NCI-H2227 (cell line): Measurements from ENCODE around the gene DIABLO.
"Not testable (repeated sequence)": the region's sequence is repeated elsewhere in the genome, so short reads cannot be mapped to it uniquely, and the experiment has no call there.

Source experiments
- DNase-seq: peaks from one replicate; lab custom pipeline; 2025; ENCODE audit not compliant: unreplicated experiment; lab: John Stamatoyannopoulos, UW

DIABLO gene

DNA sequence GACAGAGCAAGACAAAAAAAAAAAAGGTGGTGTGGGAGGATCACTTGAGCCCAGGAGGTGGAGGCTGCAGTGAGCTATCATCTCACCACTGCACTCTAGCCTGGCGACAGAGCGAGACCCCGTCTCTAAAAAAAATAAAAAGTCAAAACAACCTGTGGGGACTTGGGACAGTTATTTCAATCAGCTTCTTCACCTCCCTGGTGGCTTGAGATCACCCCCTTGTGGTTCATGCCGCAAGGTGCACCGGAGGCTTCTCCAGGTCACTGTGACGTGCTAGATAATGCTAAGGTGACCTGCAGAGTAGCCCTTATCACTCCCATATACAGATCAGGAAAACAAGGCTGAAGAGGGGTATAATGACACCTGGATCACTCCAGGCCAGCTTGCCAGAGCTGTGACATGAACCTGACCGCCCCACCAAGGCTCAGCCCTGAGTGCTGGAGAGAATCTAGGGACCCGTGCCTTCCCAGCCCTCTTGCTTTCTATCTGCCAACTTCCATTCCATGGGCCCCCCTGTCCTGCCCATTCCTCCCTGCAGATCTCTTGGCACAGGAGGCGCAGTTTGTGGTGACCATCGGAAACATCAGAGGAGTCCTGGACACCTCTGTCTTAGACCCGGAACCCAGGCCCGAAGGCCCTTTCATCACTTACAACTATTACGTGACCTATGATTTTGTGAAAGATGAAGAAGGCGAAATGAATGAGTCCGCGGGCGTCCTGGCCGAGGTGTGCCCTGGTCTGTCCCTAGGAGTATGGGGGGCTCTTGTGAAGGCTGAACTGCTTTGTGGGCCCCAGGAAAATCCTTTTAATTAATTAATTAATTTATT lies 34.8 kb downstream of the DIABLO start:
- peak; percentile 44 for DNase-seq

DNA sequence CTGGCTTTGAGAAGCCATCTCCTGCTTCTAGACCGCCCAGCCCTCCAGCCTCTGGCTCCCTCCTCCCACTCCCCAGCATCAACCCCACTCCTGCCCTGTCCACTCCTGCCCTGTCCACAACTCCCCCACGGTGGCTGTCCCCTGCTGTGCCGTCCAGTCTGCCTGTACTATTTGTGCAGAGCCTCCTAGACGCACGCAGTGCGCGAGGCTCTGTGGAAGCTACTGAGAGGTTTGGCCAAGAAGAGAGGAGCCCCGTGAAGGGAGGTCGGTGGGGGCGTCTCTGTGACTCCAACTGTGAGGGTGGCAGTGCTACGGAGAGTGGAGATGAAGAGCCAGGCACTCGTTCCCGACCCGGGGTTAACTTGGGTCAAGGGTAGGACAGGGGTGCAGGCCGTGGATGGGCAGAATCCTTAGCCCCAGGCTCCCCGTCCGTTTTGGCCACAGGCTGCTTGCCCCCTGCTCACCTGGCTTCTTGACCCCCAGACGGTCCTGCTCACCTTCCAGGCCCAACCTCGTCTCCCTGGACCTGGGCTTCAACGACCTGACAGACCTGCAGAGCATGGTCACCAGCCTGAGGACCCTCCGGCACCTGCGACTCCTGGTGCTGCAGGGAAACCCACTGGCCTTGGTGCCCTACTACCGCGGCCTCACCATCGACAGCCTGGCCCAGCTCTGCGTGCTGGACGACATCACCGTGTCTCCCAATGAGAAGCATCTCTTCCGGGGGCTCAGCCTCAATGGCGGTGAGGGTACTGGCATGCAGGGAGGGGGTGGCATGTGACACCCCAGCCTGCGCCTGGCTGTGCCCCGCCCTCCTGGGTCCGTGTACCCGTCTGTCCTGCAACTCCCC lies 36.0 kb downstream of the DIABLO start:
- DNase-seq, result no peak

DNA sequence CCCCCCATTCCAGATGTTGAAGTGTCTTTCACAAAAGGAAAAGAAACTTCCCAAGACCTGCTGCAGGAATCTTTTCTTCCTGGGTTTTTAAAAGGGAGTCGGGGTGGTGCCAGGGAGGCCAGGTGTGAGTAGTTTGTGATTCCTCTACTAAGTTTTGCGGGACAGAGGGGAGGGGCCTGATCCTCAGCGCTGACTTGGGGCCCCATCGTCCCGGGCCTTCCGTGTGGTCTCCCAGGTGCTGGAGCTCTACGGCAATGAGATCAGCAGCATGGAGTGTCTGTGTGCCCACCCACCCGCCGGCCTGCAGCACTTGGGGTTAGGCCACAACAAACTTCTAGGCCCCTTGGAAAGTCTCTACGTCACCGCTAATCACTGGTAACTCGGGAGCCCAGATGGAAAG lies 38.4 kb downstream of the DIABLO start:
- DNase-seq, result no peak

DNA sequence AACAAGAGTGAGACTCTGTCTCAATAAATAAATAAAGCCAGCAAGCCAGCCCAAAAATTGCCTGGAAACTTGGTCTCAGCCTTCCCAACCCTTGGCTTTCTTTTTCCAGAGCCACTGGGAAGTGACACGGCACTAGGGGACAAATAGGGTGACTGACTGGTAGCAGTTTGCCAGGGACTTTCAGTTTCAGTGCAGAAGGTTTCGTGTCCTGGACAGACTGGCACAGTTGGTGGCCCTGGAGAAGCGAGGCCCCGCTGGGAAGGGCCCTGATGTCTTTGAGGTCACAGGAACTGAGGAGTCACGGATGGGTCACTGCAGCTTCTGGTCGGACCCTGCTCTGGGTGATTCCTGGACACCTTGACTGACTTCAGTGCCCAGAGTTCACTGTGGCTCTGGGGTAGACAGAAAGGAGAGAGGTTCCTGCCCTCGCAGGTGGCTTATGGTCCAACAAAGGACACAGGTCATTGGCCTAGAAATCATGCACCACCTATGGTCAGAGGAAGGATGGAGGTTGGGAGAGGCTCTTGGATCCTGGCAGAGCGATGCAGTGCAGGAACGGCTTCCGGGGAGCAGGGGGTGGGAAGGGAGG lies 40.3 kb downstream of the DIABLO start:
- DNase-seq, result no peak

DNA sequence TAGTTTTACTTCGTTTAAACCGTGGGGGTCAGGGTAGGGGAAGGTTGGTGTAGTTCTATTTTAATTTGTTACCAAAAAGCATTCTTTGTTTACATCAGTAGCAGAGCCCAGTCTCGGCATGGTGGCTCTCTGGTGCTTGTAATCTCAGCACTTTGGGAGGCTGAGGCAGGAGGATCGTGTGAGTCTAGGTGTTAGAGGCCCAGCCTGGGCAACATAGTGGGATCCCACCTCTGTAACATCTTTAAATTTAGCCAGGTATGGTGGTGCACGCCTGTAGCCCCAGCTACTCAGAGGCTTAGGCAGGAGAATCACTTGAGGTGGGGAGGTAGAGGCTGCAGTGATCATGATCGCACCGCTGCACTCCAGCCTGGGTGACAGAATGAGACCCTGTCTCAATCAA lies 40.8 kb downstream of the DIABLO start:
- DNase-seq, result no peak

DNA sequence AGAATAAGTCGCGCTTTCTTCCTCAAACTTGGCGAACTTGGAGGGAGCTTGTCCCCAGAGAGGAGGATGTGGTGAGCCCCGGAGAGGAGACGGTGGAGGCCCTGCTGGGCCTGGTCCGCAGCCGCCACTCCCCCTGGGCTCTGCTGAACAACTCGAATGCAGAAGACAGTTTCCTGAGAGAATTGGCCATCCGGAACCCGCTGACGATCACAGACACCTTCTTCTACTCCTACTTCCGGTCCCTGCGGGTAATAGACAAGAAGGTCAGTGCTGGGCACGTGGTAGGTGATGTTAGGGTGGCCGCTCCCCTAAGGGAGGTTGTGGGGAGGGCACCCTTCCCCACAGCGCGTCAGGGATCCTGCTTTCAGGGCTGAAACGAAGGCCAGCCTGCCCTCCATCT lies 41.3 kb downstream of the DIABLO start:
- no peak for DNase-seq

DNA sequence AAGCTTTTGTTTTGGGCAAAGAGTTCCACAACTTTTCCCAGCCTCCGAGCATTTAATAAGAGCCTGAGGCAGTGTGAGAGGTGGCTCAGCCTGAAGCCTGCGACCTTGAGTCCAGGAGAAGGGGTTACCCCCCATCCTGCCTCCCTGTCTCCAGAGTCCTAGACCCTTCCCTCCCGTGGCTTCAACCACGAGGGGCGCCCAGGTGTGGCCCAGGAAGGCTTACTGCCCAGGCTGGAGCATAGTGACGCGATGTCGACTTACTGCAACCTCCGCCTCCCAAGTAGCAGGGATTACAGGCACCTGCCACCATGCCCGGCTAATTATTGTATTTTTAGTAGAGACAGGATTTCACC lies 42.3 kb downstream of the DIABLO start:
- no peak for DNase-seq

DNA sequence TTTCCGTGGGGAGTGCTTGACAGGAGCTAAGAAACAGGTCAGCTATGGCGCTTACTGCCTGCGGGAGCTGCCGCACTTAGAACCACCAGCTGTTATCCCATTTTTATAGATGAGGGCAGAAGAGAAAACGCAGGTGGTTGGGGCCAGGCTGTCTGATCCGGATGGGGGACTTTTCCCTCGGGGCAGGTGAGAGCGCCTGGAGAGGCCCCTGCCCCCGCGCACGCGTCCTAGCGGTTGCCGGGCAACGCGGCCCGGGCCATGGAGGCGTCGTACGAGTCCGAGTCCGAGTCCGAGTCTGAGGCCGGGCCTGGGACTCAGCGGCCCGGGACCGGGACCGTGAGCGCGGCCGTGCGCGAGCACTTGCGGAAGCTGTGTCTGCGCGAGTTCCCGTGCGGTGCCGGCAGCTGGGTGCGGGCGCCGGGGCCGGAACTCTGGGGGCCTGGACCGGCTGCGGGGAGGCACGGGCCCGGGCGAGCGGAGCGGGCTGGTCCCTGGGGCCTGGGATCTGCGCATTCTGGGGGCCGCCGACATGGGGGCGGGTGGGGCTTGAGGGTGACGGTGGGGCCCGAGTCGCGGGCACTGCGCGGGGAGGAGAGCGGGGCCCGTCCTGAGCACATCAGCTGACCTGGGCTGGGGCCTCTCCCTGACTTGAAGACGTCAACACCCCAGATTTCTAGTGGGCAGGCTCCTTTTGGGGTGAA lies 42.8 kb downstream of the DIABLO start, which contains the start of gene LRRC43:
TSS of gene LRRC43 (plus strand) at position 237 of the 701 bp plus-strand sequence. CDS start at position 259, 22 bp downstream.
- DNase-seq, result peak; percentile 53

DNA sequence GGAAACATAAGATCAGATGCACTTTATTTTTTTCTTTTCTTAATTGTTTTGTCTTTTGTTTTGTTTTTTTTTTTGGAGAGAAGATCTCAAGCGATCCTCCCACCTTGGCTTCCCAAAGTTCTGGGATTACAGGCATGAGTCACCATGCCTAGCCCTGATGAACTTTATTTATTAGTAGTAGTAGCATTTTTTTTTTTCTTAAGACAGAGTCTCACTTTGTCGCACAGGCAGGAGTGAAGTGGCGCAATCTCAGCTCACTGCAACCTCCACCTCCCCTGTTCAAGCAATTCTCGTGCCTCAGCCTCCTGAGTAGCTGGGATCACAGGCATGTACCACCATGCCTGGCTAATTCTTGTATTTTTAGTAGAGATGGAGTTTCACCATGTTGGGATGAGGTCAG lies 49.4 kb downstream of the DIABLO start:
- not testable (repeated sequence) for DNase-seq

DNA sequence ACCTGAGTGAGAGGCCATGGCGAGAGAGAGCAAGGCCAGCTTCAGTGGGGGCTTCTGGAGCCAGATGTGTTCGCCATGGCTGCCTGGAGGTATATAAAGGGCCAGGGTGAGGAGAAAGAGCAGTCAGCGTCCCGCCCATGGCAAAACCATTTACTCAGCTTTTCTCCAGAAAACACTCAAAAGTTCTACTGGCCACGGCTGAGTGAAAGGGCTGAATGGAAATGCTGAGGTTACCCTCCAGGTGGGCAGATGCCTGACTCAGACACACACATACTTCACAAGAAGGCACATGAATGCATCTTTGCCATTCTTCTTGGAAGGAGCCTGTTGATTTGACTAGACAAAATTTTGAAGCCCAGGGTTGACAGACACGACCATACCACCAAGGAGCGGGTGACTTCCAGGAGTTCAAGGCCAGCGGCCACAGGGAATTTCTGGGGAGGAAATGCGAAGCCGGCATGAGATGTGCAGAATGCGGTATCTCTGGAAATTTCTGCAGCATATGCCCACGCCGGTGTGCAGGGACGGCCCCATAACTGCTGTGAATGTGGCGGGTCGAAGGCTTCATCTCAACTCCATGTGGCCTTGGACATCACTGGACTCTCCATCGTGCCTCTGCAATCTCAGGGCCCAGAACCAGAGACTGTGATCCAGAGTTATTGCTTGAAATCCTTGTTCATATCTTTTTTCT lies 51.6 kb downstream of the DIABLO start, which contains the start of gene IL31:
TSS of gene IL31 (minus strand) at position 67 of the 691 bp plus-strand sequence. CDS start at position 18, 49 bp downstream.
- no peak for DNase-seq

DNA sequence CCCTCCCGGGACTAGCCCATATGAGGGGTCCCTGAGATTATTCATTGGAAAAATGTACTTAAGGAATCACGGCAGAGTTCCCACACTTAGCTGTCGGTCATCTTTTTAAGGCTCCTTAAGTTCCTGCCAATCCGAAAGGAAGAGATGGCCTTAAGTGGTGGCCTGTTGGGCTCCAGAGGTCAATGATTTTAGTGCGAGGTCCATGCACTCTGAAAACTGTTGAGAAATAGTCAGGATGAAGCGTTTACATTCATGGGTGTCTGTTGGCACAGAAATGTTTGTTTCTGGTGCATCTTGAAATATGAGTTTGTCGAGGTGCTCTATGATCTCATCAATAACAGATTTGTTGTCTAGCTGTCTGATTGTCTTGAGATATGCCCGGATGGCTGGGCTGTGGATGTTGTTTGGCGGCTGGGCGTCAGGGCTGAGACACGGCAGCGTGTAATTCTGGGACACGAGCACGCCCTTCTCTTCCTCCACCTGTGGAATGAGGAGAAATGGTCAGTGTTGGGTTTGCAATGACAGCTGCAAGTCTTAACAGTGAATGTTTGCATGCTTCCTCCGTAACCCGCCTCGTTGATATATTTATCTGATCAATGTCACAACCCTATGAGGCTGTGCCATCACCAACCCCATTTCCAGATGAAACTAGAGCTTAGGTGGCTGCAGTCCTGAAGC lies 53.5 kb downstream of the DIABLO start:
- DNase-seq, result no peak

DNA sequence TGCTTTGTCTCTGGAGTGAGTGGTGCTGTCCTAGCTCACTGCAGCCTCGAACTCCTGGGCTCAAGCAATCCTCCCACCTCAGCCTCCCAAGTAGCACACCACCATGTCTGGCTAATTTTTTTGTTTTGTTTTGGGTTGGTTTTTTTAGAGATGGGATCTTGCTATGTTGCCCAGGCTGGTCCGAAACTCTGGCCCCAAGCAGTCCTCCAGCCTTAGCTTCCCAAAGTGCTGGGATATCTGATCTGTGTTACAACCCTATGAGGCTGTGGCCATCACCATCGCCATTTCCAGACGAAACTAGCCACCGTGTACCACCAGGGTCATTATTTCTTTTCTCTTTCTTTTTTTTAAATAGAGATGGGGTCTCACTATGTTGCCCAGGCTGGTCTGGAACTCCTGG lies 54.5 kb downstream of the DIABLO start:
- no peak for DNase-seq

DNA sequence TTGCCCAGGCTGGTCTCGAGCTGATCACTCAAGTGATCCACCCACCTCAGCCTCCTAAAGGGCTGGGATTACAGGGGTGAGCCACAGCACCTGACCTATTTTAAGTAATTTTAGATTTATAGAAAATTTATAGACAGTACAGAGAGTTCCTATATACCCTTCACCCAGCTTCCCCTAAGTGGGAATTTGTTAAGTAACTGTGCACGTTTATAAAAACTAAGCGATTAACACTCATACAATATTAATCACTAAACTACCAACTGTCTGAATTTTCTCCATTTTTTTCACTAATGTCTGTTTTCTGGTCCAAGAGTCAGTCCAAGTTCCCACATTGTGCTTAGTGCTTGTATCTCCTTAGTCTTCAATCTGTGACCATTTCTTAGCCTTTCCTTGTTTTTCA lies 57.4 kb downstream of the DIABLO start:
- no peak for DNase-seq

DNA sequence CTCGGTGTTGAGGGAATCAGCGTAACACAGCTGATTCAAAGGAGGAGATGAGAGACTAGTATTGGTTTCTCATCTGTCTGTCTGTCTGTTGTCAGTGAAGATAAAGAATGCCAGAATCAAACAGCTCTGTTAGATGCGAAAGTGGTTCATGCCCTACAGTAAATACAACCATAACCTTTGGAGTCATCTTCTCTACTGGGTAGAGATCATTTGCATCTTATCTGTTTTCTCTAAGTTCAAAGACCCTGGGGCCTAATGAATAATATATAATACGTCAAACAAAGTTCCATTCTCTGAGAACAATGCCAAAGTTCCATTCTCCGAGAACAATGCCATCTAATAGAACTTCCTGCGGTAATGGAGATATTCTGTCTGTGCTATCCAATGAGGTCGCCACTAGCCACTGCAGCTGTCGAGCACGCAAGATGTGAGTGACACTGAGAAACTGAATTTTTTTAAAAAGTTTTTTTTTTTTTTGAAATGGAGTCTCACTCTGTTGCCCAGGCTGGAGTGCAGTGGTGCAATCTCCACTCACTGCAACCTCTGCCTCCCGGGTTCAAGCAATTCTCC lies 58.4 kb downstream of the DIABLO start:
- no peak for DNase-seq

DNA sequence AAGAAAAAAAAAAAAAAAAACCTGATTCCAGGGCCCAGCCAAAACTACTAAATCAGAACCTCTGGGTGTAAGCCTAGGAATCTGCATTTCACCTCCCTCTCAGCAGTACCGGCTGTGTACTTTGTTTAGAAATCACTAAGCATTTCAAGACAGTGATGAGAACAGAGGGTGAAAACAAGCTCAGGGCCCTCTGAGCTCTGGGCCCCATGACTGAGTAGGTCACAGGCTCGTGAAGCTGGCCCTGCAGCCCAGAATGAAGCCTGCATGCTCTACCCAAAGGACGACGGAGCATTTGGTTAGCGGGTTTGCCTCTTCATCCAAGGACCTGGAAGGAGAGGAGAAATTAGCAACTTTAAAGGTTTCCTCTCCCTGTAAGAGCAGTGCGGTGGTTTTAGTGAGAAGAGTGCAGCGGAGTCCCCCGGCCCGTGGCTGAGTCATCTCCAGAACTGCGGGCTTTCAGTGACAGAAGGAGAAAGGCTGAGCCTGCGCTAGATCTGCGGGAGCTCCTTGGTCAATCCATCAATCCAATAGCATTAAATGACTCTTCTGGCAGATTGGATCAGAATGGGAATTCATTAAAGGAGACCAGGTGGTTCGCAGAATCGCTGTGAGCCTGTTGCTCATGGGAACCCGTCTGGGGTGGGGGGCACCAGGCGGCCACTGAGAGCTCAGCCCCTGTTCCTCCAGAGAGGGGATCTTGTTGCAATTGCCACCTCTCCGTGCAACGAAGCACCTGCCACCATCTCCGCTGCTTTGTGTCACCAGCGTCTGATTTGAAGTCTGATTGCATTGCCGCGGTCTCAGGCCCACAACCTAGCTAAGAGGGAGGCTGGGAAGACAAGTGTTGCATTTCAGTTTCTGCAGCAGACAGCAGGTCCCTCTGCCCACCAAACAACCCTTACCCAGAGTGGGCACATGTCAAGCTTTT lies 59.2 kb downstream of the DIABLO start:
- no peak for DNase-seq

DNA sequence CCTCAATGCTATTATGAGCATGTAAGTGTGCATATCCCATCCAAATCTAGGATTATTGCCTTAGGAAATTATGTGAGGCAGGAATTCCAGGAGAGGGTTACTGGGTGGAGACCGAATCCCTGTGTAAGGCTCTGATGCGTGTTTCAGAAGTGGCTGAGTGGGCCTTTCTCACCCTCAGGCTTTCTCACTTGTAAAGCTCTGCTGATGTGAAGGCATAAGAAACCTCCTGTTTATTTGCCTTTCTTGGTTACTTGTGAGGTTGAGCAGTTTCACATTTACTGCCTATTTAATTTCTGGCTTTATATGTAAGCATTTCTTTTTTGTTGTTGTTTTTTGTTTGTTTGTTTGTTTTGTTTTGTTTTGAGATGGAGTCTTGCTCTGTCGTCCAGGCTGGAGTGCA lies 62.9 kb downstream of the DIABLO start:
- no peak for DNase-seq

DNA sequence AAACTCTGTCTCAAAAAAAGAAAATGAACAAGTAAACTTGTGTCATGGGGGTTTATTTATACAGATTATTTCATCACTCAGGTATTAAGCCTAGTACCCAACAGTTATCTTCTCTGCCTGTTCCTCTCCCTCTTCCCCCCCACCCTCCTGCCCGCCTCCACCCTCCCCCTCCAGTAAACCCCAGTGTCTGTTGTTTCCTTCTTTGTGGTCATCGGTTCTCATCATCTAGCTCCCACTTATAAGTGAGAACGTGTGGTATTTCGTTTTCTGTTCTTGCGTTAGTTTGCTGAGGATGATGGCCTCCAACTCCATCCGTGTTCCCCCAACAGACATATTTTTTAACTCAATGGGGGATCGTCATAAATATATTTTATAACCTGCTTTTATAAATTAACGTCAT lies 64.2 kb downstream of the DIABLO start:
- no peak for DNase-seq

DNA sequence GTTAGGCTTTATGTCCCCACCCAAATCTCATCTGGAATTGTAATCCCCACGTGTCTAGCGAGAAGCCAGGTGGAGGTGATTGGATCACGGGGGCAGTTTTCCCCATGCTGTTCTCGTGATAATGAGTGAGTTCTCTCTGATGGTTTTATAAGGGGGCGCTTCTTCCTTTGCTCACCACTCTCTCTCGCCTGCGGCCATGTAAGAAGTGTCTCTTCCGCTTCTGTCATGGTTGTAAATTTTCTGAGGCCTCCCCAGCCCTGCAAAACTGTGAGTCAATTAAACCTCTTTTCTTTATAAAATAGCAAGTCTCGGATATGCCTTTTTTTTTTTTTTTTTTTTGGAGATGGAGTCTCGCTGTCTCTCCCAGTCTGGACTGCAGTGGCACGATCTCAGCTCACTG lies 65.1 kb downstream of the DIABLO start:
- DNase-seq, result no peak

DNA sequence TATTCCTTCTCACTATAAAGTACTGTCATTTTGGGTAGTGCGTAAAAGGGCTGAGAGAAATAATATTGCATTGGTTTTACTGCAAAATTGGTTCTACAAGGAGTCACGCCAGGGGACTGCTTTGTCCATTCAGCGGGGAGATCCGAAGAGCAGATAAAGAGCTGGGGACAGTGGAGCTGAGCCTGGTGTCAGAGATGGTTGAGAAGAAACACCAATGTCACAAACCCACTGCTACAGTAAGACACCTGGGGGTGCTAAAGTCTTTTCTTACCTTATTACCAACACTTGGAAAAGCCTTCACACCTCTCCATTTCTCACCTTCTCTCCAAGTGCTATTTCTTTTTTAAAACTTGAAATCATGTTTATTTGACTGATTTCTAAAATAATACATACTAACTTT lies 66.0 kb downstream of the DIABLO start:
- no peak for DNase-seq
